Measurements from ENCODE around the gene SEC14L5.
"Not testable (repeated sequence)": the region's sequence is repeated elsewhere in the genome, so short reads cannot be mapped to it uniquely, and the experiment has no call there.

Gene SEC14L5

DNA sequence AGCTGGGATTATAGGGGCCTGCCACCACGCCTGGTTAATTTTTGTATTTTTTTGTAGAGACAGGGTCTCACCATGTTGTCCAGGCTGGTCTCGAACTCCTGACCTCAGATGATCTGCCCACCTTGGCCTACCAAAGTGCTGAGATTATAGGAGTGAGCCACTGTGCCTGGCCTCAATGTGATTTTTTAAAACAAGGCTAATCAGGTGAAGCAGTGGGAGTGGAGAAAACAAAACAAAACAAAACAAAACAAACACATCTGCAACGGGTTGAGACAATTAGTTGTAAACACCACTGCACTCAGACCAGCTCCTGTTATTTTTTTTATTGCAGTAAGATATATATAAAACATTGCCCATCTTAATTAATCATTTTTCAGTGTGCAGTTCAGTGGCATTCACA lies 6.5 kb upstream of the SEC14L5 start:
- DNase-seq (ENCODE audit: low spot score) = not testable (repeated sequence)

DNA sequence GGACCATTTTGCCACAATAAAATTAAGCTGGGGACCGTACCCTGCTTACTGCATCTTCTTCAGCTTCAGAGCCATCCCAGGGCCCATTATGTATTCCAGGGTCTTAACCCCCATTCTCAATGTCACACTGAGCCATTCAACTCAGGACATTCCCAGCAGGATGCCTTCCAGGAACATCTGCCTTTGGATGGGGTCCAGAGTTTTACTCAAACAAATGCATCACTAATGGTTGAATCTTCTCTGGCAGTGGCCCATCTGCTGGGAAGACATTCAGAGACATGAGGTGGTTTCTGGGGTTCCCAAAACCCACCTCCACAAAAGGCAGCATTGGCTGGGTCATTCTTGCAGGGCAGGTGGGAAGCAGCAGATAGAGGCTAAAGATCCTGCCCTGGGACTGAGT lies 3.4 kb upstream of the SEC14L5 start:
- no peak for DNase-seq (ENCODE audit: low spot score)

DNA sequence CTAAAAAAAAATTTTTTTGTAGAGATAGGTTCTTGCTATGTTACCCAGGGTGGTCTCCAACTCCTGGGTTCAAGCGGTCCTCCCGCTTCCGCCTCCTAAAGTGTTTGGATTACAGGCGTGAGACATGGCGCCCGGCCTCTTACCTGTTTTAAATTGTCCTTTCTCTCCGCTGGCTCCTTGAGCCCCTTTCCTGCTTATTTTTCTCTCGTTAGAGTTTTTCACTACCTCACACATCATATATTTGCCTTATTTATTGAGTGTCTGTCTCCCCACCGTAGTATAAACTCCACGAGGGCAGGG lies 760 bp upstream of the SEC14L5 start:
- no peak for DNase-seq (ENCODE audit: low spot score)

DNA sequence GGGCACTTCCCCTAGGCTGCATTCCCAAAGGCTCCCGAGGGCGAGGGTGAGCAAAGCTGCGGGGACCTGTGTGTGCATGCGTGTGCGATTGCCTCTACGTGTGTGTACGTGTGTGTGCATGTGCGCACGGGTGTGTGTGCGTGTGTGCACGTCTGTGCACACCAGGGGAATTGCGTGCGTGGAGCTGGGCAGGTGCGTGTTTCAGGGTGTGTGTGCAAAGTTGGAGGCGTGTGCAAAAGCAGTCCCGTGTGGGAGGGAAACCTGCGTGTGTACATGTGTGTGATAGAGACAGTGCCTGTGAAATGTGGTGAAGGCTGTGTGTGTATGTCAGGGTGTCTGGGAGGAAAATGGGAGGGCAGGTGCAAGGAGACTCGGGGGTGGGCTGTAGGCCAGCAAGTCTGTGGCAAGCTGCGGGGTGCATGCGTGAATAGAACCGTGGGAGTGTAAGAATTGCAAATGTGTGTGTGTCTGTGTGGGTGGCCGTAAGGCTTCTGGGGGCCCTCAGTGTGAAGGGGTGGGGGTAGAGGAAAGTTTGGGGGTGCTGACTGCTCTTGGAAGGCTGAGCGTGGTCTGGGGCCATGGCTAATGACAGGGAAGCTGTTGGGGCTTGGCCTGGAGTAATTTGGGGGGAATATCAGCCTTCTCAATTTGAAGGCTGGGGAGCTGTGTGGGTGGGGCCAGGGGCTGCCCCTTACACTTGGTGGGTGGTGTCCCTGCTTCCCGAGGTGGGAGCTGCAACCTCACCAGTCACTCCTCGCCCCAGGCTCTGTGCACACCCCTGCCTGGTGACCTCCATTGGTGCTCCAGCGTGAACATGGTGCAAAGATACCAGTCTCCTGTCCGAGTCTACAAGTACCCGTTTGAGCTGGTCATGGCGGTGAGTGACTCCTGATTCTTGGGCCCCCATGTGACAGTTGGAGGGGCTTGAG lies 644 bp downstream of the SEC14L5 start:
- no peak for DNase-seq (ENCODE audit: low spot score)

DNA sequence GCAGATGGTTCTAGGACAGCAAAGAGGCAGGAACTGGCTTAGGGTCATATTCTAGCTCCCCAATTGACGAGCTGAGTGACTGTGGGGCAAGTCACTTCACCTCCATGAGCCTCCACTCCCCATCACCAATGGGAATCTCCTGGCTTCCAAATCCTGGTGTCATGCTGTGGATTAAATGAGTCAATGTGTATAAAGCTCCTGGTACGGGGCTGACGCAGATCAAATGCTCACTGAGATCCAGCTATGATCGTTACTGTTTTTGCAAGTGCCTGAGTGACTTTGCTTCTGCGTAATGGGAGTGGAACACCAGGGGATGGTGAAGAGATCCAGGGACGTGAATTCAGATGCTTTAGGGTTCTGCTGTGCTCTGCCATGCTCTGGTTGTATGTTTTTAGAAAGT lies 2.4 kb downstream of the SEC14L5 start:
- DNase-seq (ENCODE audit: low spot score) = no peak

DNA sequence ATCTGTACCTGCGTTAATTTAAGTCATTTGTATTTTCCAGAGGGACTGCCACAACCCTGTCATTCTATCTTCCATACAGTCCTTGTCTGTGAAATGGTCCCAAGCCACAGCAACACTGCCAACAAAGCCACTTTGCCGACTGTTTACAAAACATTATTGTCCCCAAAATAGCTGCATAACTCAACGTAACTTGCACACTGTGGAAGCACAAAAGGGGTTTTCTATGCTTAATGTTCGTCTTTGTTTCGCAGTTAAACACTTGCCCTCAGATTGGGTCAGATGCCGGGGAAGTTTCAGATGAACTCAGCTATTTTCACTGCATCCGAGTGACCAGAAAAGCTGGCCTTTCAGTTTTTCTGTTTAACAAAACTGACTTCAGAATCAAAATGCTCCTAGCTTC lies 4.6 kb downstream of the SEC14L5 start:
- DNase-seq (ENCODE audit: low spot score) = no peak

DNA sequence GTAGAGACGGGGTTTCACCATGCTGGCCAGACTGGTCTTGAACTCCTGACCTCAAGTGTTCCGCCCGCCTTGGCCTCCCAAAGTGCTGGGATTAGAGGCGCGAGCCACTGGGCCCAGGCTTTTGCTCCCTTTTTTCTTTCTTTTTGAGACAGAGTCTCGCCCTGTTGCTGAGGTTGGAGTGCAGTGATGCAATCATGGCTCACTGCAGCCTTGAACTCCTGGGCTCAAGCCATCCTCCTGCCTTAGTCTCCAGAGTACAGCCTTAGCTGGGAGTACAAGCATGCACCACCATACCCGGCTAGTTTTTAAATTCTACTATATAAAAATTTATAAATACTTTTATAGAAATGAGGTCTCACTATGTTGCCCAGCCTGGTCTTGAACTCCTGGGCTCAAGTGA lies 5.4 kb downstream of the SEC14L5 start:
- not testable (repeated sequence) for DNase-seq (ENCODE audit: low spot score)

DNA sequence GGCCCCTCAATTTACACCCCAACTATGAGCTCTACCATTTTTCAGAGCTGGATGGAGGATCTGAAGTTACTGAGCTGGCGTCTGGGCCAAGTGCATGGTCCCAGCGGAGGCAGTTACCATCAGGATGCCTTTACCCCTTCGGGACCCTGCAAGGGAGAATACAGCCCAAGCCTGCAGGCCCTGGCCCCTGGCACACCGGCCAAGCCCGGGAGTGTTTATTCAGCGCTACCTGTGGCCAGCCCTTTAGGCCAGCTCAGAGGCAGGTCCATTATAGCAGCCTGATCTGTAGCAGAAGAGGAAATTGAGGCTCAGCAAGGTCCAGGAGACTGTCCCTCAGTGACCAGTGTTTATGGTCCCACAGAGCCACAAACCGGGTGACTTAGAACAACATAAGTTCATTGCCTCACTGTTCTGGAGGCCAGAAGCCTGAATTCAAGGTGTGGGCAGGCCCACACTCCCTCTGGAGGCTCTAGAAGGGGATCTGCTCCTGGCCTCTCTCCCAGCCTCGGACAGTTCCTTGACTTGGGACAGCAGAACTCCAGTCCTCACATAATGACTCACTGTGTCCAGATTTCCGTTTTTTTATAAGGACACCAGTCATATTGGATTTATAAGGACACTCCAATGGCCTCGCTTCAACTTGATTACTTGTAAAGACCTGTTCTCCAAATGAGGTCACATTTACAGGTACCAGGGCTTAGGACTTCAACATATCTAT lies 8.8 kb downstream of the SEC14L5 start:
- DNase-seq (ENCODE audit: low spot score) = no peak

DNA sequence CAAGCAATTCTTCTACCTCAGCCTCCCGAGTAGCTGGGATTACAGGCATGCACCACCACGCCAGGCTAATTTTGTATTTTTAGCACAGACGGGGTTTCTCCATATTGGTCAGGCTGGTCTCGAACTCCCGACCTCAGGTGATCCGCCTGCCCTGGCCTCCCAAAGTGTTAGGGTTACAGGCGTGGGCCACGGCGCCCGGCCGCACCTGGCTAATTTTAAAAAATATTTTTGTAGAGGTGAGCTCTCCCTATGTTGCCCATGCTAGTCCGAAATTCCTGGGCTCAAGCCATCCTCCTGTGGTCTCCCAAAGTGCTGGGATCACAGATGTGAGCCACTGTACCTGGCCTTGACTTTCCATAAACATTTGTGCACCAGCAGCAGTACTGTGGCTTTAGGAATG lies 10.1 kb downstream of the SEC14L5 start:
- DNase-seq (ENCODE audit: low spot score) = not testable (repeated sequence)

DNA sequence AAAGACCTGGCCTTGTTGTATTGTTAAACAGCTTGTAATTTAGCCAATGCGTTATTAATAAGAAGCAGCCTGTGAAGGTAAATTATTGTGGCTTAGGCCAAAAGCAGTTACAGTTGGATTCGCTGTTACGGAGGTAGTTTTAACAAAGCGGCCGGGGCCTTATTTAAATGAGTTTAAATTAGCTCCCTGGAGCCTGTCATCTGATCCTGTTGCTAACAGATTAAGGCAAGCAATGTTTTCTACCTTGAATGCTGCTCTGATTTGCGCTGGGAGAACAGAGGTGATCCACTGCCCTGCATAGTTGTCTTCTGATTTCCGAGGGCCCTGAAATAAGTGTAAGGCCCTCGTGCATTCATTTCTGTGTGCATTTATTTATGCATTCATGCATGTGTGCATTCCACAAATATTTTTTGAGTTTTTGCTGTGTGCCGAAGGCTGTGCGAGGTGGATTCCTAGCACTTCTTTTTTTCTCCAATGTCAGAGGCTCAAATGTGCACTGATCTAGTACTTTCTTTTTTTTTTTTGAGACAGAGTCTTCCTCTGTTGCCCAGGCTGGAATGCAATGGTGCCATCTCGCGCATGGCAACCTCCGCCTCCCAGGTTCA lies 10.9 kb downstream of the SEC14L5 start:
- no peak for DNase-seq (ENCODE audit: low spot score)

DNA sequence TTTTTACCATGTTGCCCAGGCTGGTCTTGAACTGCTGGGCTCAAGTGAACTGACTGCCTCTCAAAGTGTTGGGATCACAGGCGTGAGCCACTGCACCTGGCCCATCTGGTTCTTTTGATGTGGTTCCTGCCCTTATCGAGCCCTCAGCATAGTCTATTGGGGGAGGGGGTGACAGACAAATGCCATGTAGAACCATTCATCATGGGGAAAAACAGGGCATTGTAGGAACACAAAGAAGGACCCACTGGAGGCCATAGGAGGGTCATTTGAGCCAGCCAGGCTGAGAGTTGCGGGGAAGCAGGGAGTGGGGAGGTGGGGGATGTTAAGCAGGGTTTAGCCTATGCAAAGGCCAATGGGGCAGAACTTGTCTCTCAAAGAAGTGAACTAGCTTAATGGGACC lies 11.9 kb downstream of the SEC14L5 start:
- DNase-seq (ENCODE audit: low spot score) = no peak

DNA sequence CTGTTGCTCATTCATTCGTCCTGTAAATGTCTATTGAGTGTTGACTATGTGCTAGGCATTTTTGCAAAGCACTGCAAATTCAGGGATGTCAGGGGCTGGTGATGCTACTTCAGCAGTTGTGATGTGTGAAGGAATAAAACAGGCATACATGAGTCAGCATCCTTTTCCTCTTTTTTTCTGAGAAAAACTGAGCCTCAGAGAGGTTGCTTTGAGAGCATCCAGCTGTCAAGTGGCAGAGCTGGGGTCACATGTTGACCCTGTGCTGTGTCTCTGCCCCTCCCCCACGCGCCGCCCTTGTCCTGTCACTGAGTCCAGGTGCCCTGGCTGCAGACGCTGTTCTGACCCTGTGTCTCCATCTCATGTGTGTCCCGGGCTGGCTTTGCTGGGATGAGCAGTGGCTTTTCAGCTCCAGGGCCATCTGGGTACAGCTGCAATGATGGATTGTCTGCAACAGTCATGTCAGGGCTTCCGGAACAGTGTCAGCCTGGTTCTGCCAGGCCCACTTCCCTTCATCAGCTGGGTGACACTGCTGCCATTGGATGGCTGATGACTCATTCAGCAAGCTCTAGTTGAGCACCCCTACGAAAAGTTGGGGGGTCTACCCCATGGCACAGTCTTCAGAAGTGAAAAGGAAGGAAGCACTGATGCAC lies 14.9 kb downstream of the SEC14L5 start:
- DNase-seq (ENCODE audit: low spot score) = no peak

DNA sequence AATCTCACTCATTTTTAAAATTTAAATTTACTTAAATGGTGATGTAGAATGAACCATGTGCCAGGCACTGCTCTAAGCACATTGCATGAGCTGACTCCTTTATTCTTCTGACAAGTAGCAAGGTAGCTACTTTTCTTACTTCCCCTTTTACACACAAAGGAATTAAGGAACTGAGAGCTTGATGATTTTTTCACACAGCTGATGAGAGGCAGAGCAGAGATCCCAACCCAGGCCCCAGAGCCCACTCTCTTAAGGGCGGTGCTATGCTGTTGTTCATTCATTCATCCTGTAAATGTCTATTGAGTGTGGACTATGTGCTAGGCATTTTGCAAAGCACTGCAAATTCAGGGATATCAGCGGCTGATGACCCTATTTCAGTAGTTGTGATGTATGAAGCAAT lies 17.9 kb downstream of the SEC14L5 start:
- DNase-seq (ENCODE audit: low spot score) = no peak

DNA sequence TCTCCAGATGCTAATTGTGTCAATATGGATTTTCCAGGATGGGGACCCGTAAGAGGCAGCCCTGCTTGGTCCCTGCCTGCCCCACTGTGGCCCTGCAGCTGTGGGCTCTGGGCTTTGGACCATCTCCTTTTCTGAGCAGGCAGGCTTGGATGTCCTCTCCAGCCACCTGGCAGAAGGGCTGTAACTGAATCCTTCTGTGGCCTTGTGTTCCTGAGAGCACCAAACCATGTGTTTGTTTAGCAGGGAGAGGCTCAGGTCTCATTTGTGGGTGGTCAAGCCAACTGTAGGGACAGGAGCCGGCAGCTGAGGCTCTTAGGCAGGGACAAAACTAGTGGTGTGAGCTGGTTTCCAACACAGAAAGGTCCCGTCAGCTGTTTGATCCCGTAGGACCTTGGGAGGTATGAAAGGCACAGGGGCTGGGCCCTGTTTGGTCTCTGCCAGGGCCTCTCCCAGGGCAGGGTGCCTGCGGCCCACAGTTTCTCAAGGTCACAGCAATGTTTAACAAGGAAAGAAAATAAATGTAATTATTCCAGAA lies 18.5 kb downstream of the SEC14L5 start:
- DNase-seq (ENCODE audit: low spot score) = no peak

DNA sequence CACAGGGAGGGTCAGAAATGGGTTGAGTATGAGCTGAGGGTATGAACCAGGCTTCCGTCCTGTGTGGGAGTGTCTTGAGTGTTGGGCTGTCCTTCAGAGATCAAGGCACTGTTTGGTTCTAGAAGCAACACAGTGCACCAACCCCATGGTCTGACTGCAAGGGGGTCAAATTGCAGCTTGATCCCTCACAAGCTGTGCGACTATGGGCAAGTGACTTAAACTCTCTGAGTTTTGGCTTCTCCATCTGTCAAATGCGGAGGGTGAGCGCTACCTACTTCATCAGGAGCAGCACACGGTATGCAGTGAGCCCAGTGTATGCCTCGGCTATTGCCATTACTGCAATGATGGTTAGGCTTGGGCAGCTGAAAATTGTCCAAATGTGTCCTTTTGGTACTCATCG lies 21.0 kb downstream of the SEC14L5 start:
- DNase-seq (ENCODE audit: low spot score) = no peak

DNA sequence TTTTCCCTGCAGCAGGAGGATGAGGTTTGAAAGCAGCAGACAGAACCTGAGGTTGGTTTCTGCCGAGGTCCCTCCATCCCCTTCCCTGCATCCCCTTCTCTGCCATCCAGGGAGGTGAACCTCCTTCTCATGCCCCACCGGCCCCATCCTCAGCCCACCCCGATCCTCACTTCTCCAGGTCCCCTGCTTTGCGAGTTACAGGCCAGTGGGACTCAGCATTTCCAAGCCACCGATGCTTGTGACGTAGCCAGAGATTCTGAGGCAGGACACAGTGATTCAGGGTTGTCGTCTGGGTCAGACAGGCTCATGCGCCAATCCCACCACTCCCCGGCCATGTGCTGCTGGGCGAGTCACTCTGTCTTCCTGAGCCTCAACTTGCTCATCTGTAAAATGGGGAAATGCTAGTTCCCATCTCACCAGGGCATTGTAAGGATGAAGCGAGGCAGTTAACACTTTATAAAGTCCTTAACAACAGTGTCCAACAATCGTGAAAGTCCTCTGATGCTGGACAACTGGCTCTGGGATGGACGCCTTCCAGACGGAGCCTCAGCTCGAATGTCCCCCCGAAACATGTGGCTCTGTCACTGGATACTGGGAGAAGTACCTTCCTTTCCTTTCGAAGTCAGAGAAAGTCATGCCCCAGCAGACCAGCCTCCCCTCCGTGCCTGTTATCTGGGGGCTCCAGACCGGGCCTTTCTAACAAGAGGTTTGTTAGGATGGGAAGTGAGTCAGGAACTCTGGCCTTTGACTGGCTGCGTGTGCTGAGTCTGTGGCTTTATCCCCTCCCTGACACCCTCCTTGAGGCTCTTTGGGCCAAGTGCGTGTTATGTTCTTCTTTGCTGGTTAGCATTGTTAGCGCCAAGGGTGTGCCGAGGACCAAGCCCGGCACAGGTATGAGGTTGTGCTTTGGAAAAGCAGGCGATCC lies 21.9 kb downstream of the SEC14L5 start:
- no peak for DNase-seq (ENCODE audit: low spot score)

DNA sequence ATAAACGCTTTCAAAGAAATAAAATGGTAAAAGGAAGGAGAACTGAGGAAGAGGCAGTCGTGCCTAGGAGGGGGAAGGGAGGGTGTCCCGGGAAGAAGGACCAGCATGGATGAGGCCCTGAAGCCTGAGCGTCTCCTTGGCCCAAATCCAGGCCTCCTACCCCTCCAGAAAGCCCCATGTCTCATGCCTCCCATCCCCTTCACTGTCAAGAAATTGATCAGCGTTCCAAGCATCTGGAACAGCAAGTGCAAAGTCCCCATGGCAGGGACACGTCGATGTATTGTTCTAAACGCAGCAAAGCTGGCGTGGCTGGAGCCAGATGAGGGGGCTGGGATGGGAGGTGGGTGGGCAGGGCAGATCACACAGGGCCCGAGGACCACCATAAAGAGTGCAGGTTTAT lies 22.6 kb downstream of the SEC14L5 start:
- no peak for DNase-seq (ENCODE audit: low spot score)

DNA sequence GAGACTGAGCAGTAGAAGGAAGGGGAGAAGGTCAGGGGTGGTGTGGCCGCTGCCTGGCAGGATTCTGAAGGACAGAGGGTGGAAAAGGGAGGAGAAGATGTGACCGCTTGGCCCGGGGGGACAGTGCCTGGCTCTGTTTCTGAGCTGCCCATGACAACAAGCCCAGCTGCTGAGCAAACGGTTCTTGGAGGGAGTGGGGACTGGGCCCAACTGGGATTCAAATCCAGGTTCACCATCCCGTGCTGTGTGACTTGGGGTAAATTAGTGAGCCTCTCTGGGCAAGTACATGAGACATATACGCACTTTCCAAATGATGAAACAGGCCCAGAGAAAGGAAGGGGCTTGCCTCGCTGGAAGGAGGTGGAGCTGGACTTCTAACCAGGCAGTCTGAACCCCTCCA lies 23.3 kb downstream of the SEC14L5 start:
- DNase-seq (ENCODE audit: low spot score) = no peak

DNA sequence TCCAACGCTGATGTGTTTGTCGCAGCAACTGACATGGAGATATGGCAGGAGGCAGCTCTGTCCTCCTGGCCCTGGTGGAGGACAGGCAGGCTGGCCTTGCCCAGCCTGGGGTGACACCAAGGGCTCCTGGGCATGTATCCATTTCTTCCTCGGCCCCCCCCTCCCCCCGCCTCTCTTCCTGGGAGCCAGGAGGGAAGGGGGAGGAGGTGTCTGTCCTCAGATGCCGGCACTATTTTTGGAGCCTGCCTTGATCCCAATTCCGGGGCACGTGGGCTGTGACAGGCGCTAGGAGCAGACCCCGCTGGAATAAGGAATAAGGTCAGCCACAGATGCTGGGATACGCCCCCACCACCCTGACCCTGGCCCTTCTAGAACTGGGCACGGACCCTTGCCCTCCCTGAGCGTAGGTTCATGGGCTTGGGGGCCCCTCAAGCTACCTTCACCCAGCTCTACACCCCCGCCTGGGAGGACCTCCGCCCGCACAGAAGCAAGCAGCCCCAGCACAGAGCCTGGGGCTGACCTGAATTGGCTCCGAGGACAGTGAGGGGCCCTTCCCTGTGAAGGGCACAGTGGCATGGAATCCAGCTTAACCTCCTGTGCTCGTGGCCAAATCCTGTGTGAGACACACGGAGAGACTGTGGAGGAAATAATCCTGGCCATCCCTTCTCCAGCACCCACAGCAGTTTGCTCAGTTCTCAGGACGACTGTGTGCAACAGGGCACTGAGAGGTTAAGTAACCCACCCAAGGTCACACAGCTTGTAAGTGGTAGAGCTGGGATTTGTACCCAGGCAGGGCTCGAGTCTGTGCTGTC lies 24.1 kb downstream of the SEC14L5 start:
- DNase-seq (ENCODE audit: low spot score) = no peak

DNA sequence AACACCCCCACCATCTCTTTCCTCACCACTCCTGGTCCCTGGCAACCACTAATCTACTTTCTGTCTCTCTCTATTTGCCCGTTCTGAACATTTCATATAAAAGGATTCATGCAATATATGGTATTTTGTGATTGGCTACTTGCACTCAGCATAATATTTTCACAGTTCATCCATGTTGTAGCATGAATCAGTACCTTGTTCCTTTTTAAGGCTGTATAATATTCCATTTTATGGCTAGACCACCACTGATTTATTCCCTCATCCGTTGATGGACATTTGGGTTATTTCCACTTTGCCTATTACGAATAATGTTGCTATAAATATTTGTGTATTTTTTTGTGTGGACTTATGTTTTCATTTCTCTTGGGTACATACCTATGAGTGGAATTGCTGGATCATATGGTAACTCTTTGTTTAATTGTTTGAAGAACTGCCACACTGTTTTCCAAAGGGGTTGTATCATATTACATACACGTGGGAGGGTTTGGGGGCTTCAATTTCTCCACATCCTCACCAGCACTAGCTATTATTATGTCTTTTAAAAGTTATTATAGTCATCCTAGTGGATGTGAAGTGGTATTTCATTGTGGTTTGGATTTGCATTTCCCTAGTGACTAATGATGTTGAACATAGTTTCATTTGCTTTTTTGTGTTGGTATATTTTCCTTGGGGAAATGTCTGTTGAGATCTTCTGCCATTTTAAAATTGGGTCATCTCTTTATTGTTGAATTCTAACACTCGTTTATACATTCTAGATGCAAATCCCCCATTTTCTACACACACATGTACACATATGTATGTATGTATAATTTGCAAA lies 26.3 kb downstream of the SEC14L5 start:
- DNase-seq (ENCODE audit: low spot score) = no peak
